Stimulated activated CD4-positive, alpha-beta T cell treated with anti-CD3 and anti-CD28 coated beads, Interleukin-15, amount 100 ng/mL, for 1 hour (primary cell): Measurements from ENCODE around the gene SLC9A3.

Experiments
- DNase-seq, 2 donors: peaks; one replicate each; pipeline ENCODE4 v3.0.0-alpha.2; 2020; ENCODE audit warnings: low read depth in 1 of 2, low spot score in 1 of 2

The SLC9A3 gene

DNA sequence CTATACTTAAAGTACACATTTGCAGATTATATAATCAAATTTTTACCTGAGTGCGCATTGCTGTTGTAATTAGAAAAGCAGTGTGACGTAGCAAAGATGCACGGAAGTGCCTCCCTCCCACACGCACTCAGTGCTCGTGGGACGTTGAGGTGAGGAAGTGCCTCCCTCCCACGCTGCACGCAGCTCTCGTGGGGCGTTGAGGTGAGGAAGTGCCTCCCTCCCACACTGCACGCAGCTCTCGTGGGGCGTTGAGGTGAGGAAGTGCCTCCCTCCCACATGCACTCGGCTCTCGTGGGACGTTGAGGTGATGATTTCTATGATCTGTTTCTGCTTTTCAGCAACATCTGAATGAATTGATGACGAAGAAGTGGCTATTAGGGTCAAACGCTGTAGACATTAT is 60.3 kb downstream of the SLC9A3 start:
- DNase-seq, result peak; percentile 49 to 72

DNA sequence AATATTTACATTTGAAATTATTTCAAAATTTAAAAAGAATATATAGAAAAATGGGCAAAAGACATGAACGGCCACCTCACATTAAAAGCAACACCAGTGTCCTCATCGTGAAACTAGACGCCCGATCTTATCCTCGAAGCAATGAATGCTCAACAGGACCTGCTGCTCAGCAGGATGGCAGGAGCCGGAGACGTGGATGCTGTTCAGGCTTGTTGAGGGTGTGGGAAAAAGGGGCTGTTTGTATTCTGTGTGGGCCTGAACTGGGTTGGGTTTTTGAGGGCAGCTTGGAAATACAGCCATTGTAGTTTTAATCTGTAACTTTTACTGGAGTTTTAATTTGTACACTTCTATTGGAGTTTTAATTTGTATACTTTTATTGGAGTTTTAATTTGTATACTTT is 60.9 kb downstream of the SLC9A3 start:
- DNase-seq, result no peak

GRCh38 chr5:462051-462481 is 62.2 kb downstream of the SLC9A3 start:
- DNase-seq, result no peak

DNA sequence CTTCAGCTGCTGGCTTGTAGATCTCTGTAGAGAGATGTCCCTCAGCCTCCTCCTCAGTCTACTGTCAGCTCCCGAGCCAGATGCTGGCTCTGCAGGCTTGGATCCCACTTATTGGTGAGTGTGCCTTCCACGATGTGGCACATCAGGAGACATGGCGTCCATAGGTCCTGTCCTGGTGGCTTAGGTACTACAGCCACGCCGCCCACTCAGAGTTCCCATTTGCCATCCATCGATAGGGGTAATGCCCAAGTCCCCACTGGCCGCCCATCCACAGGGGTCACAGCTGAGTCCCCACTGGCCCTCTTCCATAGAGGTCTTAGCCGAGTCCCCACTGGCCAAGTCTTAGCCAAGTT is 64.0 kb downstream of the SLC9A3 start:
- DNase-seq, result no peak

DNA sequence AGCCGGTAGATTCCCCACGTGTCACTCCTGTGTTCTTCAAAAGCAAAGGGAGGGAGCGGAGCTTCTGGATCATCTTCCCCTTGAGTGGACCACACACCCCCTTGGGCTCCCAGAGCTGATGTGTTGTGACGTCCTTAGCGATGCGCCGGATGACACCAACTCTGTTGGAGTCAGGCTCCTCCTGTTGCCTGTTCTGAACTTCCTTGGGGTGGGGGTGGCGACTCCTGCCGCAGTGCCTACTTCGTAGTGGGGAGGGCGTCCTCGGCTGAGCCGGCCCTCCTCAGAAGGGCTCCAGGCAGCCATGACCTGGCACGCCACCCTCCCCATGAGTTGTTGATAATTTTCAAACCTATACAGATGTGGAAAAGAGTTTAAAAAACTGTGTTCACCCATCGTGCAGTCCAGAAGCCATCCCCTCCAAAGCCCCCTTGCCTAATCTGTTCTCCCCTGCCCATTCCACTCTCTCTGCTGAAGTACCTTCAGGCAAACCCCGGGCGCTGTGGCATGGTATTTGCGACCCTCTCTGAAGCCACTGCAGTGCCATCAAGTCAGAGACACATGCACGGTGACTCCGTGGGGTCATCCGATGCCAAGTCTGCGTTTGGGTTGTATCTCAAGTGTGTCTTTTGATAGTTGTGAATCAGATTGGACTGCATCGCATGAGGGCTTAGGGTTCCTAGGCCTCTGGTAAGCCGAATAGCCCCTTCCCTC is 64.5 kb downstream of the SLC9A3 start:
- DNase-seq, result no peak

GRCh38 chr5:458547-459353 is 65.5 kb downstream of the SLC9A3 start:
- peak in 1 of 2 donors; percentile 55 for DNase-seq

DNA sequence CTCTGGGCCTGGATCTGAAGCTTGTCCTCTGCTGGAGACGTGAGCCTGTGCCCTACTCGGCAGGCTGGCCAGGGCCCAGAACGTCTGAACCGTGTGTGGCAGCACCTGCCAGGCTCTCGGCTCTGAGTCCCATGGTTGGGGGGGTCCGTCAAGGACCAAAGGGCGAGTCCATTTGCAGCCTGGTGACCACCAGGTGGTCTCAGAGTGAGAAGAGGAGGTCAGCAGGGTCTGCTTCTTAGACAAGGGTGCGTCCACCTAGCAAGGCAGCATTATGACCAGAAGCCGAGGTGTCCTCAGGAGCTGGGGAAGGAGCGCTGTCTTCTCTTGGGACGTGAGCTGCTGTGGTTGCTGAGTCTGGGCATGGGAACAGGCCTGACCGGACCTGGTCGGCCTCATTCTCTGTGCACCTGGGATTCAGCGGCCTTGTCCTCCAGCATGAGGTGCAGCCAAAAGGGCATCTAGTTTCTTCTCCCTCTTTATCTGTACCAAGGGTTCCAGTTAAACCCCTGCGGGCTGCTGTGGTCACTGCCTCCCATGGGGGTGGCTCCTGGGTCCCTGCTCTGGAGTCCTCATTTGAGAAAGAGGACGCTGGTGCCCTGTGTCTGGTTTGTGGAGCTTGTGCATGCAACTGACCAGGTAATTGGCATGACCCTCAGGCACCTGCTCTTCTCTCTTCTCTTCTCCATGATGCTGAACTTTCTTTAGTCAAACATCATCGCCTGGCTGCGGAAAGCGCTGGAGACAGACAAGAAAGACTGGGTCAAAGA is 66.9 kb downstream of the SLC9A3 start:
- no peak for DNase-seq

DNA sequence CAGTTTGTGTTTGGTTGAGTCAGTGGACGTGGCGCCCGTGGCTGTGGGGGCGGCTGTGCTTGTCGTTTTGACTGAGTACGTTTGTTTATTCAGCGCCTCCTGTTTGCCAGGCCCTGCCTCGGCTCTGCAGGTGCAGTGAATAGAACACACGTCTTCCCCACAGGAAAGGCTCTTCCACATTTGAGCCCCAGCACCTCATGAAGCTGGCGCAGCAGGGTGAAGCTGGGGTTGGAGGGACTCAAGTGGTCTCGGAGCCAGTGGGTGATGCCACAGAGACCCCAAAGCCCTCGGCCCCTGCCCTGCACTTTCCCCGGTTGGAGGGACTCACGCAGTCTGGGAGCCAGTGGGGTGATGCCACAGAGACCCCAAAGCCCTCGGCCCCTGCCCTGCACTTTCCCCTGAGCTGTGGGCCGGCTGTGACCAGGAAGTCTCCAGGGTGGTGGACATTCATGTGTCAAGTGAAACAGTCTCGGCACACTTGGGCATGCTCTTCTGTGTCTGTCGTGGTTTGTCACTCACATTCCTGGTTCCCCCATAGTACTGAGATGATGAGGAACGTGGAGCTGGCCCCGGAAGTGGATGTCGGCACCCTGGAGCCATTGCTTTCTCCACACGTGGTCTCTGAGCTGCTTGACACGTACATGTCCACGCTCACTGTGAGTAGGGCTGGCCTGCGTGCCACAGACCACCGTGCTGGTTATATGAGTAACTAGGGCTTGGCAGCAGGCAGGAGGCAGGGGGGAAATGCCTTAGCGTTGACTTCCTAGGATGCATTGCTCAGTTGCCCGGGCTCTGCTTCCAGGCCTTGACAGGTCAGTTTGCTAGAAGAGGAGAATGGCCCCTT is 67.7 kb downstream of the SLC9A3 start:
- DNase-seq, result no peak

DNA sequence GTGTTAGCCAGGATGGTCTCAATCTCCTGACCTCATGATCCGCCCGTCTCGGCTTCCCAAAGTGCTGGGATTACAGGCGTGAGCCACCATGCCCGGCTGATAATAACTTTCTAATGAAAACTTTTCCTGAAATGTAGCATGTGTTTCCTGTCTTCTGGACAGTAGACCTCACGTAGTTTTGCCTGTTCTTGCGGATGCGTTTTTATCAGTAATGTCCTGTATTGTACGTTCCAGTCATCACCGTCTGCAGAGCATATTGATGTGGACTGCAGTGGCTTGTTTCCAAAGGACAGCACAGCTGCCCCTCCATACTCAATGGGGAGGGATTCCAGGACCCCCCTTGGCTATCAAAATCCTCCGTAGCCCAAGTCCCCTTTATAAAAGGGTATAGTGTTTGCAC is 68.4 kb downstream of the SLC9A3 start:
- DNase-seq, result no peak

DNA sequence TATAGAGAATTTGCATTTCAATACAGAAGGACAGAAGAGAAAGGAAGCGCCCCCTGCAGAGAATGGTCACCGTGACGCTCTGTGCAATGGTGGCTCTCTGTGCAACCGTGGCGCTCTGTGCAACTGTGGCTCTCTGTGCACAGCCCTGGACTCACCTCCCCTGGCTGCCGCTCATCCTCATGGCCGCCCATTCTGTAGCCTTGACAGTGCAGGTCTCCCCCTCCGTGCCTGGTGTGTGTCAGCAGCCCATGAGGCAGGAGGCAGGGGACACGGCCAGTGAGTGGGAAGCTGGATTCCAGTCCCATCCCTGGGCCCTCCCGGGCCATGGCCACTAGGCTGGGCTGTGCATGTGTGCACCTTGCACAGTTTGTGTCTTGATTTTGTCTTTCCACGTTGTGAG is 69.3 kb downstream of the SLC9A3 start:
- DNase-seq, result no peak

- DNase-seq, result no peak
Observed at GRCh38 chr5:453725-454481, 70.3 kb downstream of the SLC9A3 start.

- no peak for DNase-seq
Observed at GRCh38 chr5:452978-453710, 71.1 kb downstream of the SLC9A3 start.

DNA sequence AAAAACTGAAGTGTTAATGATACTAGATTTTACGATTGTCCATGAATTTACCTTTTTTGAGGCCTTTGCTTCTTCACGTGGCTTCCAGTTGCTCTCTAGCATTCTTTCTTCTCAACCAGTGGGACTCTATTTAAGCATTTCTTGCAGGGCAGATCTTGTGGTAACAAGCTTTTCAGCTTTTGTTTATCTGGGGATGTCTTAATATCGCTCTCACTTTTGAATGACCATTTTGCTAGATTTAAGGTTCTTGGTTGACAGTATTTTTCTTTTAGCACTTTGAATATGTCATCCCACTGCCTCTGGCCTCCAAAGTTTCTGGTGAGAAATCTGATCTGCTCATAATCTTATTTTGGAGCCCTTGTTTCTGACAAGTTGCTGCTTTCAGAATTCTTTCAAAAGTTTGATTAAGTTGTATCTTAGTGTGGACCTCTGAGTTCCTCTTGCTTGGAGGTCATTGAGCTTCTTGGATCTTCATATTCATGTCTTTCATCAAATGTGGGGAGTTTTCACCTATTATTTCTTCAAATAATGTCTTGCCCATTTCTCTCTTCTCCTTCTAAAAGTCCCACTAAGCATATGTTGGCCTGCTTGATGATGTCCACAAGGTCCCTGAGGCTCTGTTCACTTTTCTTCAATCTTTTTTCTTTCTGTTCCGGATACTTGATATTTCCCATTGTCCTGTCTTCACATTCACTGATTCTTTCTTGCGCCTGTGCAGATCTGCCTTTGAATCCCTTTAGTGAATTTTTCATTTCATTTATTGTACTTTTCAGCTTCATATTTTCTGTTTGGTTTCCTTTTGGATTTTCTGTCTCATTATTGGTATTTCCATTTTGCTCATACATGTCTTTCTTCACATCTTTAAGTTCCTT is 72.4 kb downstream of the SLC9A3 start:
- DNase-seq, result no peak

GRCh38 chr5:449151-449550 is 75.1 kb downstream of the SLC9A3 start:
- no peak for DNase-seq

- no peak for DNase-seq
Observed at GRCh38 chr5:448766-449090, 75.5 kb downstream of the SLC9A3 start.

GRCh38 chr5:448061-448765 is 76.0 kb downstream of the SLC9A3 start:
- DNase-seq, result no peak

DNA sequence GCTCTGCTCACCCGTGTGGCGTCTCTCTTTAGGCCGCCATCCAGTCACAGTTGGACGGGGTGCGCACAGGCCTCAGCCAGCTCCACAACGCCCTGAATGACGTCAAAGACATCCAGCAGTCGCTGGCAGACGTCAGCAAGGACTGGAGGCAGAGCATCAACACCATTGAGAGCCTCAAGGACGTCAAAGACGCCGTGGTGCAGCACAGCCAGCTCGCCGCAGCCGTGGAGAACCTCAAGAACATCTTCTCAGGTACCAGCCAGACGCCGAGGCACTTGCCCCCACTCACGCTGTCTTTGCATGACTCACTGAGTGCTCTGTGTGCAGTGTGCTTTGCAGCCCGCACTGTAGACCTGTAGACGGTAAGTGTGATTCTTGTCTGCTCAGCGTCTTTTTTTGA is 76.7 kb downstream of the SLC9A3 start:
- DNase-seq, result no peak

- DNase-seq, result no peak
Observed at GRCh38 chr5:446883-447263, 77.4 kb downstream of the SLC9A3 start.
